KMS-11 (cell line): Measurements from ENCODE around the gene DHRS3.

Experiments used
- H2AFZ ChIP-seq: fragments of 200-600 bp; sonication (generic); 2 replicates; pipeline ENCODE4 v1.6.1; 2016; ENCODE audit warnings: antibody characterized with exemption, mixed run types, low read depth
- H3K27ac ChIP-seq: fragments of 200-600 bp; sonication (generic); 2 replicates; pipeline ENCODE4 v1.6.1; 2016; ENCODE audit warnings: mild to moderate bottlenecking, mixed run types
- H3K27me3 ChIP-seq: fragments of 200-600 bp; sonication (generic); 2 replicates; pipeline ENCODE4 v1.6.1; 2017; ENCODE audit warnings: mild to moderate bottlenecking, low read depth, mixed run types, moderate library complexity; ENCODE audit not compliant: insufficient read depth
- H3K36me3 ChIP-seq: fragments of 200-600 bp; sonication (generic); 2 replicates; pipeline ENCODE4 v1.6.1; 2017; ENCODE audit warnings: mild to moderate bottlenecking, mixed run types; ENCODE audit not compliant: insufficient read depth
- H3K4me1 ChIP-seq: fragments of 200-600 bp; sonication (generic); 2 replicates; pipeline ENCODE4 v1.6.1; 2016; ENCODE audit warnings: mild to moderate bottlenecking, low read depth, mixed run types; ENCODE audit not compliant: poor library complexity, severe bottlenecking
- H3K4me2 ChIP-seq: fragments of 200-600 bp; sonication (generic); 2 replicates; pipeline ENCODE4 v1.7.0; 2016; ENCODE audit warnings: mild to moderate bottlenecking, mixed run types
- H3K4me3 ChIP-seq: fragments of 200-600 bp; sonication (generic); IDR thresholded peaks from 2 replicates; pipeline ENCODE4 v1.6.1; 2017; ENCODE audit warnings: low read depth, low read length, mixed read lengths; ENCODE audit not compliant: insufficient read depth
- H3K79me2 ChIP-seq: fragments of 200-600 bp; sonication (generic); 2 replicates; pipeline ENCODE4 v1.6.1; 2016; ENCODE audit warnings: low read depth, mixed run types; ENCODE audit not compliant: insufficient read depth
- H3K9ac ChIP-seq: fragments of 200-600 bp; sonication (generic); 2 replicates; pipeline ENCODE4 v1.6.1; 2016; ENCODE audit warnings: mild to moderate bottlenecking, mixed run types
- H4K20me1 ChIP-seq: fragments of 200-600 bp; sonication (generic); 2 replicates; pipeline ENCODE4 v1.6.1; 2016; ENCODE audit warnings: mild to moderate bottlenecking, mixed run types; ENCODE audit not compliant: insufficient read depth
- TF ChIP-seq, protein P1 (sequence below): fragments of 200-600 bp; sonication (generic); conservative IDR thresholded peaks from 2 replicates; pipeline ENCODE4 v1.6.1; 2017; ENCODE audit warnings: low read depth, mild to moderate bottlenecking, antibody characterized with exemption, low read length, moderate library complexity, mixed read lengths

The DHRS3 gene

DNA sequence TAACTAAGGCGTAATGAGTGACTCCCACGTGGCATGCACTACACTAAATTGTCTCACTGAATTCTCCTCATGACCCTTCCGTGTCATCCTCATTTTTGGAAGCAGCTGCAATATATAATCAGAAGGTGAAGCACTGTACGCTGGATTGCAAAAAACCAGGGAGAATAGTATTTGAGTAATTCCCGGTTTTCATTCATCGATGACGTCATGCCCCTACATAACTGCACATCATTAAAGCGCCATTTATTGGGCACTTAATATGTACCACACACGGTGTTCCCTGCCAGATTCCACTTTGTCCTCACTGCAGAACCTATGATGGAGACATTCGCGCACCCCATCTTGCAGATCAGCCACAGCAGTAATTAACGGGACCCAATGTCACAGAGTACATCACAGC is 41.0 kb downstream of the DHRS3 start:
- H2AFZ ChIP-seq = no peak overlapping the region

DNA sequence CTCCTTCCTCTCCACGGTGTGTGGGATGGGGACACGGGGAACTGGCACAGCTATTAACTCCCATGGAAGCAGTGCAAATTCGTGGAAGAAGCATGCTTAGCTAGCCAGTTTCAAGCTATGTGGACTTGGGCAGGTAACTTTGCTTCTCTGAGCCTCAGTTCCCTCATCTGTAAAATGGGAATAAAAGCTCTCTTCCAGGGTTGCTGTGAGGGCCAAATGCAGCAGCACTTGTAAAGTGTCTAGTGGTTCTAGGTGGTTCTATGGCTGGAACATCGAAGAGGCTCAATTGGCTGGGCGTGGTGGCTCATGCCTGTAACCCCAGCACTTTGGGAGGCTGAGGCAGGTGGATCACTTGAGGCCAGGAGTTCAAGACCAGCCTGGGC is 43.3 kb downstream of the DHRS3 start:
- H4K20me1 ChIP-seq = no peaks in the 10 kb centered on the region
- H3K36me3 ChIP-seq = no peaks in the 10 kb centered on the region
- no peaks in the 10 kb centered on the region for H3K27me3 ChIP-seq
- H3K4me1 ChIP-seq = no peaks in the 10 kb centered on the region
- H3K4me2 ChIP-seq = no peak overlapping the region
- no peak overlapping the region for H2AFZ ChIP-seq
- H3K9ac ChIP-seq = no peak overlapping the region
- no peak overlapping the region for H3K4me3 ChIP-seq
- H3K79me2 ChIP-seq = no peaks in the 10 kb centered on the region
- TF ChIP-seq, protein P1, sequence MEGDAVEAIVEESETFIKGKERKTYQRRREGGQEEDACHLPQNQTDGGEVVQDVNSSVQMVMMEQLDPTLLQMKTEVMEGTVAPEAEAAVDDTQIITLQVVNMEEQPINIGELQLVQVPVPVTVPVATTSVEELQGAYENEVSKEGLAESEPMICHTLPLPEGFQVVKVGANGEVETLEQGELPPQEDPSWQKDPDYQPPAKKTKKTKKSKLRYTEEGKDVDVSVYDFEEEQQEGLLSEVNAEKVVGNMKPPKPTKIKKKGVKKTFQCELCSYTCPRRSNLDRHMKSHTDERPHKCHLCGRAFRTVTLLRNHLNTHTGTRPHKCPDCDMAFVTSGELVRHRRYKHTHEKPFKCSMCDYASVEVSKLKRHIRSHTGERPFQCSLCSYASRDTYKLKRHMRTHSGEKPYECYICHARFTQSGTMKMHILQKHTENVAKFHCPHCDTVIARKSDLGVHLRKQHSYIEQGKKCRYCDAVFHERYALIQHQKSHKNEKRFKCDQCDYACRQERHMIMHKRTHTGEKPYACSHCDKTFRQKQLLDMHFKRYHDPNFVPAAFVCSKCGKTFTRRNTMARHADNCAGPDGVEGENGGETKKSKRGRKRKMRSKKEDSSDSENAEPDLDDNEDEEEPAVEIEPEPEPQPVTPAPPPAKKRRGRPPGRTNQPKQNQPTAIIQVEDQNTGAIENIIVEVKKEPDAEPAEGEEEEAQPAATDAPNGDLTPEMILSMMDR = no peak
- H3K27ac ChIP-seq = no peak overlapping the region

More for the DNA sequence above, 41.0 kb downstream of the DHRS3 start:
- H3K36me3 ChIP-seq = no peaks in the 10 kb centered on the region
- H3K27ac ChIP-seq = no peak overlapping the region
- H3K79me2 ChIP-seq = no peaks in the 10 kb centered on the region
- H4K20me1 ChIP-seq = no peaks in the 10 kb centered on the region
- TF ChIP-seq, protein P1 = no peak
- no peak overlapping the region for H3K4me2 ChIP-seq
- H3K4me1 ChIP-seq = no peaks in the 10 kb centered on the region
- no peak overlapping the region for H3K9ac ChIP-seq
- no peaks in the 10 kb centered on the region for H3K27me3 ChIP-seq
- no peak overlapping the region for H3K4me3 ChIP-seq

DNA sequence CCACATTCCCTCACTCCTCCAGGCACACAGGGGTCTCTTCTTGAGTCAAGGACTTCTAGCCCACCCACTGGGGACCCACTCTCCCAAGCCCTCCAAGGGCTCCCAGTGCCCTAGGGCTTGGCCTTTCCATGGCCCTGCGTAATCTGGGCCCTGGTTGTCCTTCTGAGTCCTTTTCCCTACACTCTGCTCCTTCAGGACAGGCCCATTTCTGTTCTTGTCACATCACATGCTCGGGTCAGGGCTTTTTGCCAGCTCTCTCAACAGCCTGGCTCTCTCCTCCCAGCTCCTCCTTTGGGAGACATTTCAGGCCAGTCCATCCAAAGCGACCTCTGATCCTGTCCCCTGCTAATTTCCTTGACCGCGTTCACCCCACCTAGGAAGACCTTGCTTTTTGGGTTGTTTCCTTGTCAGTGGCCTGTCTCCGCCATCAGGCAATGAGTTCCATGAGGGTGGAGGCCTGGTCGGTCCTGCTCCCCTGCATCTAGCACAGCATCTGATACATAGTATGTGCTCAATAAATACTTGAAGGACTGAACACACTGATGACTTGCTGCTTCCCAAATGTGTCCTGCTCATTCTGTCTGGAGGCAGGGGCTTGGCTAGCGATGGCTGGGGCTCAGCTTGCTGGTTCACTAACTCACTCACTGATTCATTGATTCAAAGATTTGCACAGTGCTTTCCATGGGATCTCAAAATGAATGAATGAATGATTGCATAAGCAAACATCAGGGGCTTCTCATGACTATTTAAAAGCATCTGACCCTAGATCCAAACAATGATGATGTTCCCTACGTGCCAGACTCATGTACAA is 44.8 kb downstream of the DHRS3 start:
- no peaks in the 10 kb centered on the region for H4K20me1 ChIP-seq
- TF ChIP-seq, protein P1 = no peak
- H3K27me3 ChIP-seq = no peaks in the 10 kb centered on the region
- no peaks in the 10 kb centered on the region for H3K79me2 ChIP-seq
- H3K4me1 ChIP-seq = no peaks in the 10 kb centered on the region
- no peaks in the 10 kb centered on the region for H3K36me3 ChIP-seq
- no peak overlapping the region for H3K4me3 ChIP-seq
- no peak overlapping the region for H3K9ac ChIP-seq
- no peak overlapping the region for H3K27ac ChIP-seq
- no peak overlapping the region for H3K4me2 ChIP-seq
- H2AFZ ChIP-seq = no peak overlapping the region

DNA sequence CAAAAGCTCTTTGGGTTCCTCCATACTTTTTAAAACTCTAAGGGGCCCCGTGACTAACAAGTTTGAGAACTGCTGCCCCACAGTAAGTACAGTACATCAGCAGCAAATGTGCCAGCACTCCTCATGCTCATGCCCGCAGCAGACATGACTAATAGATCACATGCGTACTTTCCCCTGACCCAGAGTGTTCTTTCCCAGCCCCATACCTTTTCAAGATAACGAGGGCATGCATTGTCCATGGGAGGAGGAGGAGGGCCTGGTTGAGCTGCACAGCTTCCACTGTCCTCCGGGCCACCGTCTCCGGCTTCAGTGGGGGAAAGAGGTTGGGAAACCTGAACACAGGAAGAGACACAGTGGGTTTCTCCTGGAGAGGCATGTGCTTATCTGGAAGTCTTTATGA is 45.5 kb downstream of the DHRS3 start:
- Histone ChIP-seq H2AFZ (no peak overlapping the region), H3K79me2 (no peaks in the 10 kb centered on the region), H3K4me3 (no peak overlapping the region), H3K4me2 (no peak overlapping the region), H3K36me3 (no peaks in the 10 kb centered on the region), H4K20me1 (no peaks in the 10 kb centered on the region), H3K27me3 (no peaks in the 10 kb centered on the region), H3K27ac (no peak overlapping the region), H3K9ac (no peak overlapping the region), H3K4me1 (no peaks in the 10 kb centered on the region)
- TF ChIP-seq, protein P1 = no peak
